SU-DHL-6 (cell line): ENCODE data around the gene PHTF1.

Experiments
- H2AFZ ChIP-seq: fragments of 200-600 bp; sonication (generic); 2 replicates; pipeline ENCODE4 v1.6.1; 2014; ENCODE audit warnings: low read depth, mild to moderate bottlenecking, moderate library complexity, mixed read lengths, antibody characterized with exemption, low read length; ENCODE audit not compliant: severe bottlenecking
- H3F3A ChIP-seq: fragments of 200-600 bp; shearing (Covaris generic); 2 replicates; pipeline ENCODE4 v1.6.0; 2016; ENCODE audit warnings: antibody characterized with exemption, mild to moderate bottlenecking; ENCODE audit not compliant: insufficient read depth
- H3K27ac ChIP-seq: fragments of 200-600 bp; sonication (generic); 2 replicates; pipeline ENCODE4 v1.5.1; 2016; ENCODE audit warnings: low read depth, mild to moderate bottlenecking, low read length, moderate library complexity, mixed read lengths
- H3K27me3 ChIP-seq: fragments of 200-600 bp; sonication (generic), shearing (Covaris generic); 2 replicates; pipeline ENCODE4 v1.6.0; 2014; ENCODE audit warnings: mild to moderate bottlenecking, low read length
- H3K36me3 ChIP-seq: fragments of 200-600 bp; sonication (generic); 2 replicates; pipeline ENCODE4 v1.6.1; 2014; ENCODE audit warnings: mild to moderate bottlenecking, low read length, mixed read lengths
- H3K4me2 ChIP-seq: fragments of 300-600, 200-600 bp; shearing (Covaris generic), sonication (generic); 2 replicates; pipeline ENCODE4 v1.6.0; 2014; ENCODE audit warnings: low read length, low read depth, mild to moderate bottlenecking; ENCODE audit not compliant: poor library complexity, severe bottlenecking
- H3K4me3 ChIP-seq: fragments of 200-600 bp; sonication (generic); 2 replicates; pipeline ENCODE4 v1.5.1; 2014; ENCODE audit warnings: antibody characterized with exemption, low read length, mild to moderate bottlenecking, mixed read lengths; ENCODE audit not compliant: insufficient read depth, poor library complexity, severe bottlenecking
- H3K79me2 ChIP-seq: fragments of 200-600 bp; sonication (generic); 2 replicates; pipeline ENCODE4 v1.6.1; 2014; ENCODE audit warnings: mild to moderate bottlenecking, low read length, moderate library complexity; ENCODE audit not compliant: insufficient read depth
- H3K9ac ChIP-seq: fragments of 200-600 bp; sonication (generic); 2 replicates; pipeline ENCODE4 v1.7.0; 2014; ENCODE audit warnings: mild to moderate bottlenecking, low read length
- H3K9me2 ChIP-seq: fragments of 200-600 bp; sonication (generic); replicated peaks from 2 replicates; pipeline ENCODE4 v1.6.1; 2014; ENCODE audit warnings: low read length; ENCODE audit not compliant: insufficient read depth
- H3K9me3 ChIP-seq: fragments of 200-600 bp; sonication (generic); 2 replicates; pipeline ENCODE4 v1.6.1; 2014; ENCODE audit warnings: low read length, mixed read lengths; ENCODE audit not compliant: insufficient read depth
- H4K20me1 ChIP-seq: fragments of 200-600 bp; sonication (generic); 2 replicates; pipeline ENCODE4 v1.6.1; 2014; ENCODE audit warnings: low read depth, mild to moderate bottlenecking, antibody characterized with exemption, low read length, moderate library complexity, mixed read lengths
- CTCF ChIP-seq: fragments of 200-600 bp; sonication (generic); IDR thresholded peaks from one replicate; pipeline ENCODE4 v1.5.1; 2017; ENCODE audit warnings: antibody characterized with exemption, mild to moderate bottlenecking, low read length, moderate library complexity; ENCODE audit not compliant: insufficient read depth, poor library complexity, severe bottlenecking
- EZH2phosphoT487 ChIP-seq: fragments of 200-600 bp; sonication (generic), shearing (Covaris generic); conservative IDR thresholded peaks from 2 replicates; pipeline ENCODE4 v1.6.1; 2018; ENCODE audit warnings: mild to moderate bottlenecking, antibody characterized with exemption, low read length, moderate library complexity, mixed read lengths

The PHTF1 gene

GRCh38 chr1:113751114-113751513 lies 8.2 kb downstream of the PHTF1 start:
- no peak for TF ChIP-seq CTCF
- TF ChIP-seq EZH2phosphoT487: no peak
- no peak overlapping the region for H3K4me3 ChIP-seq
- H3K9me2 ChIP-seq: no peaks in the 10 kb centered on the region
- no peak overlapping the region for H3K27ac ChIP-seq
- H3K79me2 ChIP-seq: peaks cover 5% of the 10 kb centered on the region
- peaks cover 18% of the 10 kb centered on the region; the same call in 1 of the 2 replicates for H3K36me3 ChIP-seq
- H3F3A ChIP-seq: no peaks in the 10 kb centered on the region
- H3K9ac ChIP-seq: no peak overlapping the region
- no peak overlapping the region for H2AFZ ChIP-seq
- H3K9me3 ChIP-seq: no peaks in the 10 kb centered on the region
- no peaks in the 10 kb centered on the region for H4K20me1 ChIP-seq
- H3K4me2 ChIP-seq: no peak overlapping the region
- no peaks in the 10 kb centered on the region for H3K27me3 ChIP-seq

GRCh38 chr1:113749402-113749801 lies 9.9 kb downstream of the PHTF1 start:
- TF ChIP-seq CTCF (no peak), EZH2phosphoT487 (no peak)
- Histone ChIP-seq H3K9ac (no peak overlapping the region), H3K36me3 (peaks cover 14% of the 10 kb centered on the region; the same call in 1 of the 2 replicates)

GRCh38 chr1:113747376-113747775 lies 11.9 kb downstream of the PHTF1 start:
- no peak overlapping the region for H3K9ac ChIP-seq
- no peaks in the 10 kb centered on the region for H3K9me2 ChIP-seq
- H3K36me3 ChIP-seq: peaks cover 7% of the 10 kb centered on the region; the same call in 1 of the 2 replicates
- no peaks in the 10 kb centered on the region for H3K27me3 ChIP-seq
- no peak overlapping the region for H3K4me3 ChIP-seq
- H3F3A ChIP-seq: no peaks in the 10 kb centered on the region
- H2AFZ ChIP-seq: no peak overlapping the region
- peaks cover 4% of the 10 kb centered on the region; the same call in 1 of the 2 replicates for H3K79me2 ChIP-seq
- H3K4me2 ChIP-seq: no peak overlapping the region
- no peaks in the 10 kb centered on the region for H4K20me1 ChIP-seq
- H3K27ac ChIP-seq: no peak overlapping the region
- no peaks in the 10 kb centered on the region for H3K9me3 ChIP-seq
- TF ChIP-seq CTCF (no peak), EZH2phosphoT487 (no peak)

More at GRCh38 chr1:113749402-113749801, 9.9 kb downstream of the PHTF1 start:
- no peaks in the 10 kb centered on the region for H3K9me3 ChIP-seq
- H3K4me3 ChIP-seq: no peak overlapping the region
- peaks cover 4% of the 10 kb centered on the region; the same call in 1 of the 2 replicates for H3K79me2 ChIP-seq
- H3K9me2 ChIP-seq: no peaks in the 10 kb centered on the region
- H3K4me2 ChIP-seq: no peak overlapping the region
- no peaks in the 10 kb centered on the region for H3F3A ChIP-seq
- no peak overlapping the region for H3K27ac ChIP-seq
- H4K20me1 ChIP-seq: no peaks in the 10 kb centered on the region
- no peak overlapping the region for H2AFZ ChIP-seq
- no peaks in the 10 kb centered on the region for H3K27me3 ChIP-seq
